SU-DHL-6 (cell line): ENCODE results near the gene SRP72.

ENCODE experiments used
- EZH2phosphoT487 ChIP-seq: fragments of 200-600 bp; sonication (generic), shearing (Covaris generic); conservative IDR thresholded peaks from 2 replicates; pipeline ENCODE4 v1.6.1; 2018; ENCODE audit warnings: mild to moderate bottlenecking, antibody characterized with exemption, low read length, moderate library complexity, mixed read lengths
- TF ChIP-seq, protein P1 (sequence below): fragments of 200-600 bp; sonication (generic); IDR thresholded peaks from one replicate; pipeline ENCODE4 v1.5.1; 2017; ENCODE audit warnings: antibody characterized with exemption, mild to moderate bottlenecking, low read length, moderate library complexity; ENCODE audit not compliant: insufficient read depth, poor library complexity, severe bottlenecking

DNA sequence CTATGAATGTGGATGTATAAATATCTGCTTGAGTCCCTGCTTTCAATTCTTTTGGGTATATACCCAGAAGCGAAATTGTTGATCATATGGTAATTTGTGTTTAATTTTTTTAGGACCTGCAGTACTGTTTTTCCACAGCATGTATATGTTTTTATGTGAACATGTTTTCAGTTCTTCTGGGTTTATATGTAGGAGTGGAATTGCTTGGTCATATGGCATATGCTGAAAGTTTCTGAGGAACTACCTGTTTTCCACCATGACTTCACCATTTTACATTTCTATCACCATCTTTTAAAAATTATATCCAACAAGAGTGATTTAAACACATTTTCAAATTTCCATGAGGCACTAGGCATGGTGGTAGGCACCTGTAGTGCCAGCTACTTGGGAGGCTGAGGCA is 40.2 kb upstream of the SRP72 start:
- TF ChIP-seq, protein P1, sequence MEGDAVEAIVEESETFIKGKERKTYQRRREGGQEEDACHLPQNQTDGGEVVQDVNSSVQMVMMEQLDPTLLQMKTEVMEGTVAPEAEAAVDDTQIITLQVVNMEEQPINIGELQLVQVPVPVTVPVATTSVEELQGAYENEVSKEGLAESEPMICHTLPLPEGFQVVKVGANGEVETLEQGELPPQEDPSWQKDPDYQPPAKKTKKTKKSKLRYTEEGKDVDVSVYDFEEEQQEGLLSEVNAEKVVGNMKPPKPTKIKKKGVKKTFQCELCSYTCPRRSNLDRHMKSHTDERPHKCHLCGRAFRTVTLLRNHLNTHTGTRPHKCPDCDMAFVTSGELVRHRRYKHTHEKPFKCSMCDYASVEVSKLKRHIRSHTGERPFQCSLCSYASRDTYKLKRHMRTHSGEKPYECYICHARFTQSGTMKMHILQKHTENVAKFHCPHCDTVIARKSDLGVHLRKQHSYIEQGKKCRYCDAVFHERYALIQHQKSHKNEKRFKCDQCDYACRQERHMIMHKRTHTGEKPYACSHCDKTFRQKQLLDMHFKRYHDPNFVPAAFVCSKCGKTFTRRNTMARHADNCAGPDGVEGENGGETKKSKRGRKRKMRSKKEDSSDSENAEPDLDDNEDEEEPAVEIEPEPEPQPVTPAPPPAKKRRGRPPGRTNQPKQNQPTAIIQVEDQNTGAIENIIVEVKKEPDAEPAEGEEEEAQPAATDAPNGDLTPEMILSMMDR = no peak
- no peak for TF ChIP-seq EZH2phosphoT487
